Measurements from ENCODE around the gene DAB2IP. TPM values are rescaled to one million over a fixed set of nuclear protein-coding genes. Genes with fewer than 3 reads are reported as not detected.

The DAB2IP gene
- total RNA-seq, 2 donors from 2014 or later: 70.7 to 71.0 TPM

- no peak overlapping the region for H3K4me3 Mint-ChIP-seq
- WGBS, 2 experiments (ENCODE audit: insufficient coverage in 1 of 2, insufficient read length in 1 of 2): 88 to 100% methylated on average over 1 to 5 of the region's 5 CpGs
- H3K4me1 Mint-ChIP-seq: no peaks in the 10 kb centered on the region
- H3K27me3 Mint-ChIP-seq (ENCODE audit: insufficient read depth): no peaks in the 10 kb centered on the region
- peaks cover 24% of the 10 kb centered on the region for H3K36me3 Mint-ChIP-seq (ENCODE audit: low read depth)
- H3K4me1 ChIP-seq (ENCODE audit: control insufficient read depth, insufficient read depth, low read length): no peaks in the 10 kb centered on the region
- DNase-seq: no peak
- H3K9ac ChIP-seq (ENCODE audit: extremely low read depth, low read length, poor library complexity, severe bottlenecking): no peak overlapping the region
- no peaks in the 10 kb centered on the region for H3K9me3 Mint-ChIP-seq
- H3K27ac ChIP-seq (ENCODE audit: low read depth, low read length): no peak overlapping the region
- H3K36me3 ChIP-seq (ENCODE audit: control insufficient read depth, insufficient read depth, low read length): peaks cover 11% of the 10 kb centered on the region
- TF ChIP-seq CTCF (conservative IDR thresholded peaks at IDR 0.05): no peak
- H3K9me3 ChIP-seq (ENCODE audit: control insufficient read depth, low read length): no peaks in the 10 kb centered on the region
- H3K27ac Mint-ChIP-seq: no peak overlapping the region
- no peak overlapping the region for H3K4me3 ChIP-seq (ENCODE audit: low read length)
- H3K27me3 ChIP-seq (ENCODE audit: control insufficient read depth, insufficient read depth, low read length, poor library complexity, severe bottlenecking): no peaks in the 10 kb centered on the region
These were observed 60.4 kb downstream of the DAB2IP start for GRCh38 chr9:121711797-121712196.

- DNase-seq: no peak
- Histone ChIP-seq H3K4me1 (ENCODE audit: control insufficient read depth, insufficient read depth, low read length) (no peaks in the 10 kb centered on the region), H3K36me3 (ENCODE audit: control insufficient read depth, insufficient read depth, low read length) (peaks cover 11% of the 10 kb centered on the region), H3K27ac (ENCODE audit: low read depth, low read length) (no peak overlapping the region), H3K4me3 (ENCODE audit: low read length) (no peak overlapping the region), H3K9me3 (ENCODE audit: control insufficient read depth, low read length) (no peaks in the 10 kb centered on the region), H3K9ac (ENCODE audit: extremely low read depth, low read length, poor library complexity, severe bottlenecking) (no peak overlapping the region), H3K27me3 (ENCODE audit: control insufficient read depth, insufficient read depth, low read length, poor library complexity, severe bottlenecking) (no peaks in the 10 kb centered on the region)
- Mint-ChIP-seq H3K27me3 (ENCODE audit: insufficient read depth) (no peaks in the 10 kb centered on the region), H3K4me3 (no peak overlapping the region), H3K4me1 (peaks cover 9% of the 10 kb centered on the region), H3K9me3 (no peaks in the 10 kb centered on the region), H3K27ac (no peak overlapping the region), H3K36me3 (ENCODE audit: low read depth) (peaks cover 23% of the 10 kb centered on the region)
- WGBS, 2 experiments (ENCODE audit: insufficient coverage in 1 of 2, insufficient read length in 1 of 2): 87 to 95% methylated on average over 3 to 6 of the region's 6 CpGs
- no peak for TF ChIP-seq CTCF (conservative IDR thresholded peaks at IDR 0.05)
These were observed 62.1 kb downstream of the DAB2IP start for GRCh38 chr9:121713400-121714070.

DNA sequence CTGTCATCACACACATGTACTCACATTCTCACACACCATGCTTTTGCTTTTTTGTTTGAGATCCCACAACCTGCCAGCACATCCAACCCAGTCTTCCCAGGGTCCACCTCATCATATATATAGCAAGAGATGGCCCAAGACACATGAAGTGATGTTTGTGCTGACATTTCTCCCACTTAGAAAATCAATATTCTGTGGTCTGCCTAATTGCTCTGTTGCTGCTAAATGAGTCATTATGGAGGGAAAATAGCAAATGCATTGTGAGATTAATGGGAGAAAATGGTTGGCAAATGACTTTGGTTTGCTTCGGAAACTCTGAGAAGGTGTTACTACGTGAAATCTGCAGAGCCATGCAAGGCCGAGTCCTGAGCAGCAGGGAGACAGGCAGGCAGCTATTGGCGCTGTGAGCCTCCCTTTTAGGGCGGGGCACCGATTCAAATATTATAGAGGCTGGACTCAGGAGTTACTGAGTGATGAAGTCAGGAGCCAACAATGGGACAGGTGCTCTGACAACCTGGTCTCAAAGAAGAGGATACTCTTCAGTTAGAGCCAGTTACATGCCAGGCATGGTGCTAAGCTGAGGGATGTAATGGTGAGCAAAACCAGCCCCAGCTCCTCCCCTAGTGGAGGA lies 62.8 kb downstream of the DAB2IP start:
- H3K4me3 Mint-ChIP-seq: no peak overlapping the region
- TF ChIP-seq CTCF (conservative IDR thresholded peaks at IDR 0.05): peak; percentile 37
- no peaks in the 10 kb centered on the region for H3K9me3 Mint-ChIP-seq
- Histone ChIP-seq H3K9ac (ENCODE audit: extremely low read depth, low read length, poor library complexity, severe bottlenecking) (no peak overlapping the region), H3K27ac (ENCODE audit: low read depth, low read length) (no peak overlapping the region), H3K4me3 (ENCODE audit: low read length) (no peak overlapping the region), H3K9me3 (ENCODE audit: control insufficient read depth, low read length) (no peaks in the 10 kb centered on the region), H3K27me3 (ENCODE audit: control insufficient read depth, insufficient read depth, low read length, poor library complexity, severe bottlenecking) (no peaks in the 10 kb centered on the region), H3K36me3 (ENCODE audit: control insufficient read depth, insufficient read depth, low read length) (peaks cover 11% of the 10 kb centered on the region), H3K4me1 (ENCODE audit: control insufficient read depth, insufficient read depth, low read length) (no peaks in the 10 kb centered on the region)
- H3K27ac Mint-ChIP-seq: no peak overlapping the region
- H3K4me1 Mint-ChIP-seq: peaks cover 9% of the 10 kb centered on the region
- 93 to 95% methylated on average over 6 of the region's 6 CpGs for WGBS, 2 experiments (ENCODE audit: insufficient coverage in 1 of 2, insufficient read length in 1 of 2)
- DNase-seq: no peak
- no peaks in the 10 kb centered on the region for H3K27me3 Mint-ChIP-seq (ENCODE audit: insufficient read depth)
- H3K36me3 Mint-ChIP-seq (ENCODE audit: low read depth): peaks cover 23% of the 10 kb centered on the region
